Peyer's patch (tissue), 4 donors: Measurements from ENCODE around the gene TRIM39. TPM values are rescaled to one million over a fixed set of nuclear protein-coding genes. Genes with fewer than 3 reads are reported as not detected.
"Not testable (repeated sequence)": the region's sequence is repeated elsewhere in the genome, so short reads cannot be mapped to it uniquely, and the experiment has no call there.

Experiments
- DNase-seq, 3 donors: peaks; one replicate each; pipeline ENCODE4 v3.0.0-alpha.2; 2017 to 2019
- H3K27ac ChIP-seq, 4 donors: fragments of 200-600 bp; sonication (generic); one replicate each; pipeline ENCODE4 v1.5.1; 2016 to 2019
- H3K27me3 ChIP-seq, 2 donors: fragments of 200-600 bp; sonication (generic); one replicate each; pipeline ENCODE4 v1.5.1; 2019
- H3K36me3 ChIP-seq, 3 donors: fragments of 200-600 bp; sonication (generic); one replicate each; pipeline ENCODE4 v1.5.1; 2016 to 2019
- H3K4me1 ChIP-seq, 4 donors: fragments of 200-600 bp; sonication (generic); one replicate each; pipeline ENCODE4 v1.5.1; 2016 to 2019
- H3K4me3 ChIP-seq, 4 donors: fragments of 200-600 bp; sonication (generic); 1 replicate in 3 of 4; 2 replicates in 1 of 4; pipeline ENCODE4 v1.5.1; 2016 to 2019; ENCODE audit warnings: mild to moderate bottlenecking in 1 of 4
- H3K9me3 ChIP-seq, 4 donors: fragments of 200-600 bp; sonication (generic); one replicate each; pipeline ENCODE4 v1.5.1; 2016 to 2019; ENCODE audit warnings: mild to moderate bottlenecking in 1 of 4
- CTCF ChIP-seq, 6 experiments: fragments of 450-650 bp in 4 of 6; fragments of 200-600 bp in 2 of 6; sonication (generic) in 1 of 6; IDR thresholded peaks; one replicate each; pipeline ENCODE4 v1.5.1; 2017 to 2019; ENCODE audit warnings: antibody characterized with exemption in 6 of 6, mild to moderate bottlenecking in 3 of 6, moderate library complexity in 1 of 6
- POLR2A ChIP-seq, 2 donors: fragments of 450-650 bp; IDR thresholded peaks; one replicate each; pipeline ENCODE4 v1.5.1; 2017; ENCODE audit warnings: antibody characterized with exemption in 2 of 2, mild to moderate bottlenecking in 2 of 2, moderate library complexity in 2 of 2
- small RNA-seq, 2 donors: library from RNA; depleted of rRNA; stranded (forward); fragments of <200 nt; gene quantifications; one replicate each; pipeline ENCODE3, GENCODE V24; 2016
- total RNA-seq, 4 donors: library from RNA; depleted of rRNA; stranded (reverse); fragments of >200 nt; gene quantifications; one replicate each; pipeline ENCODE4 v1.1.0, GENCODE V29; 2016

Gene TRIM39
- total RNA-seq, 4 donors from 2014 or later, result 10.7 to 23.6 (median 16.4) TPM

- TF ChIP-seq CTCF (IDR thresholded peaks at IDR 0.05) (peak in 1 of 6 experiments; percentile 19), POLR2A (IDR thresholded peaks at IDR 0.05) (no peak)
- no peak for DNase-seq
- Histone ChIP-seq H3K4me1 (no peaks in the 10 kb centered on the region), H3K9me3 (no peaks in the 10 kb centered on the region), H3K36me3 (no peaks in the 10 kb centered on the region), H3K27ac (no peak overlapping the region), H3K4me3 (no peak overlapping the region), H3K27me3 (peaks cover 0 to 3% of the 10 kb centered on the region in 2 donors)
Measured at GRCh38 chr6:30364591-30364990, 37.9 kb downstream of the TRIM39 start.

- not testable (repeated sequence) for H3K4me1 ChIP-seq, H3K4me3 ChIP-seq, H3K27ac ChIP-seq, H3K27me3 ChIP-seq, DNase-seq, H3K36me3 ChIP-seq, H3K9me3 ChIP-seq
Measured at GRCh38 chr6:30369280-30369679, 42.6 kb downstream of the TRIM39 start.

- Histone ChIP-seq H3K27me3 (no peaks in the 10 kb centered on the region), H3K9me3 (no peaks in the 10 kb centered on the region), H3K27ac (no peak overlapping the region), H3K4me1 (no peaks in the 10 kb centered on the region), H3K4me3 (no peak overlapping the region), H3K36me3 (no peaks in the 10 kb centered on the region)
- TF ChIP-seq POLR2A (IDR thresholded peaks at IDR 0.05) (no peak), CTCF (IDR thresholded peaks at IDR 0.05) (no peak)
- DNase-seq, result no peak
Measured at GRCh38 chr6:30378290-30378937, 51.7 kb downstream of the TRIM39 start.

- no peak overlapping the region for H3K27ac ChIP-seq
- TF ChIP-seq CTCF (IDR thresholded peaks at IDR 0.05) (no peak), POLR2A (IDR thresholded peaks at IDR 0.05) (no peak)
- DNase-seq, result no peak
- H3K4me1 ChIP-seq, result no peaks in the 10 kb centered on the region
- no peaks in the 10 kb centered on the region for H3K27me3 ChIP-seq
- no peaks in the 10 kb centered on the region for H3K36me3 ChIP-seq
- no peaks in the 10 kb centered on the region for H3K9me3 ChIP-seq
- H3K4me3 ChIP-seq, result no peak overlapping the region
Measured at GRCh38 chr6:30380464-30380863, 53.7 kb downstream of the TRIM39 start.

- H3K4me1 ChIP-seq, result no peaks in the 10 kb centered on the region
- H3K27me3 ChIP-seq, result no peaks in the 10 kb centered on the region
- TF ChIP-seq POLR2A (IDR thresholded peaks at IDR 0.05) (no peak), CTCF (IDR thresholded peaks at IDR 0.05) (no peak)
- no peak overlapping the region for H3K27ac ChIP-seq
- DNase-seq, result no peak
- H3K36me3 ChIP-seq, result no peaks in the 10 kb centered on the region
- no peaks in the 10 kb centered on the region for H3K9me3 ChIP-seq
- H3K4me3 ChIP-seq, result no peak overlapping the region
Measured at GRCh38 chr6:30386166-30386565, 59.4 kb downstream of the TRIM39 start.

- H3K27ac ChIP-seq, result no peak overlapping the region
- TF ChIP-seq POLR2A (IDR thresholded peaks at IDR 0.05), result no peak
- no peak for TF ChIP-seq CTCF (IDR thresholded peaks at IDR 0.05)
- H3K9me3 ChIP-seq, result no peaks in the 10 kb centered on the region
- no peak overlapping the region for H3K4me3 ChIP-seq
- no peaks in the 10 kb centered on the region for H3K27me3 ChIP-seq
- H3K4me1 ChIP-seq, result no peaks in the 10 kb centered on the region
- no peaks in the 10 kb centered on the region for H3K36me3 ChIP-seq
- DNase-seq, result no peak
Measured at GRCh38 chr6:30391240-30391639, 64.5 kb downstream of the TRIM39 start.

Small RNA genes within 50 kb of the gene (small RNA-seq; reads per million reads assigned to genes)
- gene HLA-N, result 0 reads per million in 2 donors

Other genes starting within 250 kb of the TRIM39 start
- gene TRIM31, start 213.8 kb upstream of the TRIM39 start, total RNA-seq, result 10 to 100 TPM in 3 of 4 donors, 1 to 10 TPM in 1; 9.9 to 56.9 (median 42.0) TPM
- 10 to 100 TPM in 3 of 4 donors, not detected in 1; 10.9 to 13.7 (median 12.7) TPM for gene TRIM40, start 190.8 kb upstream of the TRIM39 start, total RNA-seq
- gene TRIM10, start 165.7 kb upstream of the TRIM39 start, total RNA-seq, result 1 to 10 TPM; 2.5 to 7.4 (median 6.3) TPM
- 100 to 1,000 TPM in 1 of 4 donors, 10 to 100 TPM in 3; 19.8 to 110 (median 81.0) TPM for gene TRIM15, start 163.4 kb upstream of the TRIM39 start, total RNA-seq
- 100 to 1,000 TPM in 1 of 4 donors, 10 to 100 TPM in 3; 65.9 to 175 (median 90.5) TPM for gene TRIM26, start 113.5 kb upstream of the TRIM39 start, total RNA-seq
- 10 to 100 TPM; 40.5 to 86.6 (median 80.8) TPM for gene RPP21, start 18.2 kb downstream of the TRIM39 start, total RNA-seq
- gene HLA-E, start 162.6 kb downstream of the TRIM39 start, total RNA-seq, result 100 to 1,000 TPM; 313 to 404 (median 383) TPM
- 10 to 100 TPM; 26.6 to 40.4 (median 33.8) TPM for gene GNL1, start 229.6 kb downstream of the TRIM39 start, total RNA-seq
- gene PRR3, start 230.4 kb downstream of the TRIM39 start, total RNA-seq, result 1 to 10 TPM; 1.7 to 9.0 (median 4.8) TPM
- 100 to 1,000 TPM in 1 of 4 donors, 10 to 100 TPM in 3; 38.6 to 328 (median 45.2) TPM for gene ABCF1, start 244.5 kb downstream of the TRIM39 start, total RNA-seq